Activated CD8-positive, alpha-beta memory T cell treated with anti-CD3 and anti-CD28 coated beads, Interleukin-2, amount 50 U/mL, for 4 hours (primary cell): ENCODE results near the gene TMCO6.
A peak's percentile ranks its signal among the peaks of the same experiment; 100 is the strongest.
"Not testable (repeated sequence)": the region's sequence is repeated elsewhere in the genome, so short reads cannot be mapped to it uniquely, and the experiment has no call there.

ENCODE experiments used
- DNase-seq: peaks from one replicate; pipeline ENCODE4 v3.0.0-alpha.2; 2020

TMCO6 gene

GRCh38 chr5:140639148-140639981 lies at the start of gene TMCO6:
Gene TMCO6 (plus strand): TSS chr5:140639451. CDS start chr5:140639528, 77 bp downstream.
- peak; percentile 97 for DNase-seq

GRCh38 chr5:140590861-140591260 lies 48.4 kb upstream of the TMCO6 start:
- DNase-seq: no peak

- DNase-seq: no peak
These were observed 47.4 kb upstream of the TMCO6 start for GRCh38 chr5:140591747-140592372.

GRCh38 chr5:140593070-140593469 lies 46.2 kb upstream of the TMCO6 start:
- not testable (repeated sequence) for DNase-seq

- no peak for DNase-seq
These were observed 45.1 kb upstream of the TMCO6 start for GRCh38 chr5:140594169-140594568.

- DNase-seq: no peak
These were observed 43.5 kb upstream of the TMCO6 start for GRCh38 chr5:140595538-140596300.

- no peak for DNase-seq
These were observed 42.9 kb upstream of the TMCO6 start for GRCh38 chr5:140596321-140596741.

- DNase-seq: no peak
These were observed 40.4 kb upstream of the TMCO6 start for GRCh38 chr5:140598836-140599235.

GRCh38 chr5:140600096-140600495 lies 39.2 kb upstream of the TMCO6 start:
- DNase-seq: no peak

GRCh38 chr5:140602147-140602546 lies 37.1 kb upstream of the TMCO6 start:
- no peak for DNase-seq

GRCh38 chr5:140603446-140603698 lies 35.9 kb upstream of the TMCO6 start:
- DNase-seq: not testable (repeated sequence)

GRCh38 chr5:140603734-140604133 lies 35.5 kb upstream of the TMCO6 start:
- no peak for DNase-seq

- DNase-seq: no peak
These were observed 33.4 kb upstream of the TMCO6 start for GRCh38 chr5:140605879-140606278.

GRCh38 chr5:140607031-140607430 lies 32.2 kb upstream of the TMCO6 start:
- DNase-seq: no peak

- DNase-seq: no peak
These were observed 30.5 kb upstream of the TMCO6 start for GRCh38 chr5:140608722-140609121.

GRCh38 chr5:140609126-140609525 lies 30.1 kb upstream of the TMCO6 start:
- DNase-seq: no peak

GRCh38 chr5:140611020-140611521 lies 28.2 kb upstream of the TMCO6 start:
- no peak for DNase-seq

GRCh38 chr5:140622301-140622700 lies 16.9 kb upstream of the TMCO6 start:
- DNase-seq: no peak

- not testable (repeated sequence) for DNase-seq
These were observed 16.2 kb upstream of the TMCO6 start for GRCh38 chr5:140623061-140623460.

GRCh38 chr5:140624886-140625285 lies 14.4 kb upstream of the TMCO6 start:
- not testable (repeated sequence) for DNase-seq

- DNase-seq: no peak
These were observed 11.3 kb upstream of the TMCO6 start for GRCh38 chr5:140627972-140628371.

- no peak for DNase-seq
These were observed 10.5 kb upstream of the TMCO6 start for GRCh38 chr5:140628711-140629110.

GRCh38 chr5:140630292-140631035 lies 8.8 kb upstream of the TMCO6 start:
- no peak for DNase-seq
